Measurements from ENCODE around the gene ACSL4.
"Not testable (repeated sequence)": the region's sequence is repeated elsewhere in the genome, so short reads cannot be mapped to it uniquely, and the experiment has no call there.

Gene ACSL4

DNA sequence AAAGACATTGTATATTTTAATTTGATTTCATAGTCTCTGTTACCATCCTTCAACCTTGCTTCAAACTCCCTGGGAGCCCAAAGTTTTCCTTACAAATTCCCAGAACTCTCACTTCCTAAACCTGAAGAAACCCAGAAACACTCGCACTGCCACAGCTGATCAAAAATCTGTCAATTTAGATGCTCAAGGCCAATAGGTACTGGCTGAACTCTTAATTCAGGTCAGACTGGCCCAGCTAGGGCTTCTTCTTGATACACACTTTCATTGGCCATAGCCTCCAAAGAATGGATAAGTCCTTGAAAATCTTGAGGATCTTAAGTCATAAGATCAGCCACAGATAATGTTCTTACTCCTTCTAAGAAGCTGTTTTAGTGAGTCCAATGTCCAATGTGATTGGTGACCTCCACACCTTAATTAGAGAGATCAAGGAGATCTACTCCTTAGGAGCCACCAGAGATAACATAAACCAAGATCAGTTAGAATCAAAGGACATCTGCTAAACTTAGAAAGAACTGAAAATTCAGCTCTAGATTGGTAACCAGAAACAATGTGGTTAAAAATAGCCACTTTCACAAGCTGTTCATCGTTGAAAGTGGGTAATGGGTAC lies 51.5 kb downstream of the ACSL4 start:
- no peak overlapping the region for H3K27ac ChIP-seq
- DNase-seq (ENCODE audit: low read depth, low spot score), result no peak

DNA sequence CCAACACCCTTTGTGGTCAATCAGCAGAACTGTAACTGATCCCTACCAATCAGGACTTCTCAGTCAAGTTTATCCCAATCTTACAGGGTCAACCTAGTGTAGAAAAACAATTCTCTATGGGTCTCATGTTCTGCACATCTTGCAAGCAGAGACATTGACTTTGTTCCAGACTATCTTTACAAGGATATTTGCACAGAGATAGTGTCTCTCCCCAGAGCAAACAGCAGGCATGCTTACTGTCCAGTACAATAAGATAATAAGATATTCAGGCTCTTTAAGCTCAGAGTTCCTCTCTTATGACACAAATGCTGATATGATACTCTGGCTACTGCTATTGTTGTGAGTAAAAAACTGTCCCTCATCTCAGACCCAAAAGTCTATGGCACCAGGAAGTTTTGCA lies 53.2 kb downstream of the ACSL4 start:
- DNase-seq (ENCODE audit: low read depth, low spot score), result no peak
- no peak overlapping the region for H3K27ac ChIP-seq

GRCh38 chrX:109672239-109672638 lies 60.8 kb downstream of the ACSL4 start:
- DNase-seq (ENCODE audit: low read depth, low spot score), result no peak
- H3K27ac ChIP-seq, result no peak overlapping the region

- H3K27ac ChIP-seq; DNase-seq (ENCODE audit: low read depth, low spot score): not testable (repeated sequence)
These were observed 61.9 kb downstream of the ACSL4 start for GRCh38 chrX:109671170-109671569.

DNA sequence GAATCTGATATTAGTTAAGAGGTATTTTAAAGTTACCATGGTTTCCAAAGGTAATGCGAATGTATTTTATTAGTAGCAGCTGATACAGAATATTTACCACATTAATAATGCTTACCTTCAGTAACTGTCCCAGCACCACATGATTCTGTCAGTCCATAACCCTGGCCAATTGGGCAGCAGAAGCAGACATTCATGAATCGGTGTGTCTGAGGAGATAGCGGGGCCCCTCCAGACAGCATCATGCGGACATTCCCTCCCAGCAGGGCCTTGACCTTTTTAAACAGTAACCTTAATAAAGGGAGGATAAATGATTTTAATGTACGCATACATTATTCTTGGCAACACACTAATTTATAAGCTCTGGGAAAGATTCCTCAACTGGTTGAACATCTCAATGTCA lies 65.1 kb downstream of the ACSL4 start:
- no peak overlapping the region for H3K27ac ChIP-seq
- no peak for DNase-seq (ENCODE audit: low read depth, low spot score)

GRCh38 chrX:109660435-109661143 lies 72.5 kb downstream of the ACSL4 start:
- no peak overlapping the region for H3K27ac ChIP-seq
- no peak for DNase-seq (ENCODE audit: low read depth, low spot score)

GRCh38 chrX:109658391-109658790 lies 74.7 kb downstream of the ACSL4 start:
- no peak for DNase-seq (ENCODE audit: low read depth, low spot score)
- H3K27ac ChIP-seq, result no peak overlapping the region

GRCh38 chrX:109657364-109657763 lies 75.7 kb downstream of the ACSL4 start:
- not testable (repeated sequence) for DNase-seq (ENCODE audit: low read depth, low spot score); H3K27ac ChIP-seq

GRCh38 chrX:109656774-109657173 lies 76.3 kb downstream of the ACSL4 start:
- H3K27ac ChIP-seq, result no peak overlapping the region
- DNase-seq (ENCODE audit: low read depth, low spot score), result no peak

DNA sequence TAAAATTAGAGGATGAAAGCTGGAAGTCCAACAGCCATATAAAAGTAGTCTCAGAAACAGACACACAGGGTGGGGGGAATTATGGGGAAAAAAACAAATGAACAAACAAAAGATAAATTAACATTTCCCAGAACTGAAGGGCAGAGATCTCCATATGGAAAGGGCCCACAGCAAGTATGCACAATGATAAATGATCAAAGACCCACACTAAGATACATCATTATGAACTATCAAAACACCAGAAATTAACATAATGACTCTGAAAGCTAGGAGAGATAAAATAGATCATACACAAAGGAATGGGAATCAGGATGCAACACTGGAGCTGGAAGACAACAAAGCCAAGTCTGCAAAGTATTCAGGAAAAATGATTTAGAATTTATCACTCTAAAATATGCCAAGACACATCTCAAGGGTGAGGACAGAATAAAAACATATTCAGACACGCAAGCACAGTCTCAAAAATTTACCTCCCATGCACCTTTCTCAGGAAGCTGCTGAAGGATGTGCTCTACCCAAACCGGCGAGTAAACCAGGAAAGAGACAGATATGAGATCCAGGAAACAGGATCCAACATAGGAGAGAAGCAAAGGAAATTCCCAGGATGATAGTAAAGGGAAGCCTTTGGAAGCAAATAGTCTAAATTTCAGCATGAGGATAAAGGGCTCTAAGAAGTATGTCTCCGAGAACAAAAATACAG lies 77.4 kb downstream of the ACSL4 start:
- H3K27ac ChIP-seq, result no peak overlapping the region
- no peak for DNase-seq (ENCODE audit: low read depth, low spot score)

GRCh38 chrX:109654516-109655109 lies 78.4 kb downstream of the ACSL4 start:
- DNase-seq (ENCODE audit: low read depth, low spot score), result no peak
- H3K27ac ChIP-seq, result no peak overlapping the region

GRCh38 chrX:109644671-109645070 lies 88.4 kb downstream of the ACSL4 start:
- not testable (repeated sequence) for DNase-seq (ENCODE audit: low read depth, low spot score)

DNA sequence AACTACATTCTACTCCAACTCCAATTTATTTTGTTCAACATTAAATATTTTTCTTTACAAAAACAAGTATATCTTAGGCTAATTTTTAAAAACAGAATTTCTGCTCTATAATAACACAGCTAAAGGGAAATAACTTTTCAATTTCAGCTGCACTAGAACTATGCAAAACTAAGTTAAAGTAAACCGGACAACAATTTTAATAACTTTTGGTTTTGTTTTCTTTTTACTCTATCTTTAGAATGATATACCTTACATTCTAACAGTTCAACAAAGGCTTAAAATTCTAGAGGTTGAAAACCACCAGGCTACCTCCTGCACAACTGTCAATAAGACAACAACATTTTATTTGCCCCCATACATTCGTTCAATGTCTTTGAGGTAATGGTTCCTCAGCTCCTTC lies 89.4 kb downstream of the ACSL4 start:
- no peak for DNase-seq (ENCODE audit: low read depth, low spot score)
- no peak overlapping the region for H3K27ac ChIP-seq

More at GRCh38 chrX:109644671-109645070, 88.4 kb downstream of the ACSL4 start:
- not testable (repeated sequence) for H3K27ac ChIP-seq

DNA sequence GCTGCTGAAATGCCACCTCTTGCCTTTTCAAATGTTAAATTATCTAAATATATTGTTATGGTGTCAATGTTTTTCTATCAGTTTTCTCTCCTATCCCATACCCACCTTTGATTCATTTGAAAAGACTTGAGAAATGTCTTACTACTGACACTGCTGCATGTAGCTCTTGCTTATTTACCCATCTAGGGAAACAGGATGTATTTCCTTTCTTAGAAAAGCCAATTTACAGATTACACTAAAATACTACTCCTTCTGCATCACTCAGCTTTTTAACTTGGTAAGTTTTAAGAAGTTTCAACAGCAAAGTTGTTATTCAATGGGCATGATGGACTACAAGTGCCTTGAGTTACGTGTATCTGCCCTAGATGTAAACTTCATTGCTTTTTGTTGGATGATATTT lies 94.9 kb downstream of the ACSL4 start:
- no peak for DNase-seq (ENCODE audit: low read depth, low spot score)
- H3K27ac ChIP-seq, result no peak overlapping the region

DNA sequence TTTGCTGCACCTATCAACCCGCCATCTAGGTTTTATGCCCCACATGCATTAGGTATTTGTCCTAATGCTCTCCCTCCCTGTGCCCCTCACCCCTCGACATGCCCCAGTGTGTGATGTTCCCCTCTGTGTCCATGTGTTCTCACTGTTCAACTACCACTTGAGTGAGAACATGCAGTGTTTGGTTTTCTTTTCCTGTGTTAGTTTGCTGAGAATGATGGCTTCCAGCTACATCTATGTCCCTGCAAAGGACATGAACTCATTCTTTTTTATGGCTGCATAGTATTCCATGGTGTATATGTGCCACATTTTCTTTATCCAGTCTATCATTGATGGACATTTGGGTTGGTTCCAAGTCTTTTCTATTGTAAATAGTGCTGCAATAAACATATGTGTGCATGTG lies 95.6 kb downstream of the ACSL4 start:
- DNase-seq (ENCODE audit: low read depth, low spot score); H3K27ac ChIP-seq: not testable (repeated sequence)

DNA sequence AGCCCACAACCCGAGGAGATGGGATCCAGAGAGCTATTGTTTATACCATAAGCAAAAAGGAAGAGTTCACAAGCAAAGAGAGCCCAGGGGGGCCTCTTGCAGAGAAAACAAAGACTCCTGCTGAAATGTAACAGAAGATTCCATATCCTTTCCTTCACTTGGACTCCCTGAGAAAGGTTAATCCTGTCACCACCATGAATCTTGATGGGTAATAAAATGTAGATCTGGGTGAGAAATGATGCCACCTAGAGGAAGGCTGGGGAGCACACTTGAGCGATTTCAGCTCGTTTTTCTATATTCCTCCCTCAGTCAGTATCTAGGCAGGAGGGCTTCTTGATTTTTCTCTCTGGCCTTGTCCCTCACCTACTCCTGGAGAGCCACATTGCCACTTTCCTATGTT lies 97.9 kb downstream of the ACSL4 start:
- no peak overlapping the region for H3K27ac ChIP-seq
- DNase-seq (ENCODE audit: low read depth, low spot score), result no peak

- DNase-seq (ENCODE audit: low read depth, low spot score), result no peak
- no peak overlapping the region for H3K27ac ChIP-seq
These were observed 100.1 kb downstream of the ACSL4 start for GRCh38 chrX:109632906-109633504.

GRCh38 chrX:109629310-109629709 lies 103.7 kb downstream of the ACSL4 start:
- H3K27ac ChIP-seq, result no peak overlapping the region
- DNase-seq (ENCODE audit: low read depth, low spot score), result no peak

- no peak for DNase-seq (ENCODE audit: low read depth, low spot score)
- no peak overlapping the region for H3K27ac ChIP-seq
These were observed 106.4 kb downstream of the ACSL4 start for GRCh38 chrX:109626637-109627036.
